ENCODE measurements around the gene PRDX1. TPM values are rescaled to one million over a fixed set of nuclear protein-coding genes. Genes with fewer than 3 reads are reported as not detected.

PRDX1 gene
- total and polyA plus RNA-seq, 3 donors from 2014 or later, result 180 to 251 (median 185) TPM

- H3K27ac ChIP-seq, result no peak overlapping the region
- H3K27me3 ChIP-seq, result no peaks in the 10 kb centered on the region
- 90 to 94% methylated on average over 1 of the region's 1 CpG for WGBS, 2 donors
- no peaks in the 10 kb centered on the region for H3K36me3 ChIP-seq (ENCODE audit: low read depth, missing control alignments)
- intact Hi-C loops (cut with DNase I; ENCODE audit: low total_unique reads), result no loop called here
- no peak for DNase-seq
- H3K9me3 ChIP-seq, result no peaks in the 10 kb centered on the region
- no peak for TF ChIP-seq POLR2A (IDR thresholded peaks at IDR 0.05)
- TF ChIP-seq CTCF (IDR thresholded peaks at IDR 0.05), result no peak
- no peaks in the 10 kb centered on the region for H3K4me1 ChIP-seq
- H3K4me3 ChIP-seq, result no peak overlapping the region
Observed at GRCh38 chr1:45541193-45541592, 19.5 kb upstream of the PRDX1 start.

GRCh38 chr1:45536886-45537285 lies 15.2 kb upstream of the PRDX1 start:
- Histone ChIP-seq H3K36me3 (ENCODE audit: low read depth, missing control alignments) (no peaks in the 10 kb centered on the region), H3K9me3 (no peaks in the 10 kb centered on the region), H3K4me1 (no peaks in the 10 kb centered on the region), H3K27me3 (no peaks in the 10 kb centered on the region), H3K27ac (no peak overlapping the region), H3K4me3 (no peak overlapping the region)
- TF ChIP-seq POLR2A (IDR thresholded peaks at IDR 0.05) (no peak), CTCF (IDR thresholded peaks at IDR 0.05) (no peak)
- DNase-seq, result no peak
- intact Hi-C loops (cut with DNase I; ENCODE audit: low total_unique reads), result no loop called here
- 72 to 74% methylated on average over 4 of the region's 4 CpGs for WGBS, 2 donors

- intact Hi-C loops (cut with DNase I; ENCODE audit: low total_unique reads), result no loop called here
- WGBS, 2 donors, result 79 to 83% methylated on average over 6 of the region's 6 CpGs
- Histone ChIP-seq H3K27ac (no peak overlapping the region), H3K4me1 (no peaks in the 10 kb centered on the region), H3K9me3 (no peaks in the 10 kb centered on the region), H3K27me3 (no peaks in the 10 kb centered on the region), H3K36me3 (ENCODE audit: low read depth, missing control alignments) (no peaks in the 10 kb centered on the region), H3K4me3 (no peak overlapping the region)
- TF ChIP-seq CTCF (IDR thresholded peaks at IDR 0.05) (no peak), POLR2A (IDR thresholded peaks at IDR 0.05) (no peak)
- no peak for DNase-seq
Observed at GRCh38 chr1:45535988-45536766, 14.5 kb upstream of the PRDX1 start.

DNA sequence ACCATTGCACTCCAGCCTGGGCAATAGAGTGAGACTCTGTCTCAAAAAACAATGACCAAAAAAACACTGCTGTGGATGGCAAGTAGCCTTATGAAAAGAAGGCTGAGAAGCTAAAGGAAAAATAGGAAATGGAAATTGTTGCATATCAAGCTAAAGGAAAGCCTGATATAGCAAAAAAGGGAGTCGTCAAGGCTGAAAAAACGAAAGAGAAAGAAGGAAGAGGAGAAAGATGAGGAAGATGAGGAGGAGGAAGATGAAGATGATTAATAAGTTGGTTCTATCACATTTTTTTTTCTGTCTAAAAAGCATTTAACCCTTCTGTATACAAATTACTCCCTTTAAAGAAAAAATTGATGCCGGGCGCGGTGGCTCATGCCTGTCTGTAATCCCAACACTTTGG lies 10.2 kb upstream of the PRDX1 start:
- H3K27ac ChIP-seq, result no peak overlapping the region
- H3K9me3 ChIP-seq, result no peaks in the 10 kb centered on the region
- intact Hi-C loops (cut with DNase I; ENCODE audit: low total_unique reads), result no loop called here
- 82 to 83% methylated on average over 5 of the region's 5 CpGs for WGBS, 2 donors
- no peaks in the 10 kb centered on the region for H3K4me1 ChIP-seq
- DNase-seq, result no peak
- TF ChIP-seq POLR2A (IDR thresholded peaks at IDR 0.05), result no peak
- TF ChIP-seq CTCF (IDR thresholded peaks at IDR 0.05), result no peak
- H3K27me3 ChIP-seq, result no peaks in the 10 kb centered on the region
- no peaks in the 10 kb centered on the region for H3K36me3 ChIP-seq (ENCODE audit: low read depth, missing control alignments)
- no peak overlapping the region for H3K4me3 ChIP-seq

DNA sequence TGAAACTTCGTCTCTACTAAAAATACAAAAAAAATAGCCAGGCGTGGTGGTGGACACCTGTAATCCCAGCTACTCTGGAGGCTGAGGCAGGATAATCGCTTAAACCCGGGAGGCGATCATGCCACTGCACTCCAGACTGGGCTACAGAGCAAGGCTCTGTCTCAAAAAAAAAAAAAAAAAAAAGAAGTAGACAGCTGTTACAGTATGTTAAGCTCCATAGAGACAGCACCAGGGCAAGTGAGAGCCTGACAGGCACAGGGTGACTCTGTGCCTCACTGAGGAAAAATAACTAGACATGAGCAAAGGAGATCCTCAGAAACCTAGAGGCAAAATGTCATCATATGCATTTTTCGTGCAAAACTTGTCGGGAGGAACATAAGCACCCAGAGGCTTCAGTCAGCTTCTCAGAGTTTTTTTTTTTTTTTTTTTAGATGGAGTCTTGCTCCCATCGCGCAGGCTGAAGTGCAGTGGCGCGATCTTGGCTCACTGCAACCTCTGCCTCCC lies 9.0 kb upstream of the PRDX1 start:
- H3K4me1 ChIP-seq, result no peaks in the 10 kb centered on the region
- intact Hi-C loops (cut with DNase I; ENCODE audit: low total_unique reads), result no loop called here
- no peaks in the 10 kb centered on the region for H3K36me3 ChIP-seq (ENCODE audit: low read depth, missing control alignments)
- H3K27me3 ChIP-seq, result no peaks in the 10 kb centered on the region
- no peak for TF ChIP-seq CTCF (IDR thresholded peaks at IDR 0.05)
- TF ChIP-seq POLR2A (IDR thresholded peaks at IDR 0.05), result no peak
- WGBS, 2 donors, result 95 to 96% methylated on average over 11 of the region's 11 CpGs
- no peak overlapping the region for H3K4me3 ChIP-seq
- H3K9me3 ChIP-seq, result no peaks in the 10 kb centered on the region
- no peak overlapping the region for H3K27ac ChIP-seq
- no peak for DNase-seq

All from testis (tissue), 3 donors.